ENCODE results near the gene ADCY1.

Gene ADCY1

DNA sequence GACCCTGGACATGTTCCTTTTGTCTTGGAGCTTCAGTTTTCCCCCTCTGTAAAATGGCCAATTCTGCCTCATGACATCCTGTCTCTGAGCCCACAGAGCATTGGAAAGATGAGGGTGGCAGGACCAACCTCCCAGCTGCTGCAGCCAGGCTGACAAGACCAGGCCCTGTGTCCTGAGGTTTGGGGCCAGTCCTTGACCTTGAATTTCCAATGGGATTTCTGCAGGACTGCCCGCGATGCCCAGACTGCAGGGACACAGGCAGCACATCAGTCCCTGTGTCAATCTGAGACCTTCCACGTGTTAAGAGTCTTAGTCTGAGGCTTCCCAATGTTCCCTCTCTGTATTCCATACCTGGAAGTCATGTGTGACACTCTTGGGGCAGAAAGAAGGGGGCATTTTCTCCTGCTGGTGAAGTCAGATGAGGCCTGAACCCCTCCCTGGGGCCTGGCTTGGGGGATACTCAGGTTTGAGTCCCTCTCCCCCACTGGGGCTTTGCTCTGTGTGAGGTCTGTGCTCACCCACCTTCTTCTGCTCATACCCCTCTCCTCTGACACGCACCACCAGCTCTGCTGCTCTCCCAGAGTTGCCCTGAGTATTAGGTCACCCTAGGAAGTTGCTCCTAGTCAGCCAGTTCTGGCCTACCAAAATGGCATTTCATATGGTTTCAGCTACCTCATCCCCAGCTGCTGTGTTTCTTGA is 79.2 kb downstream of the ADCY1 start:
- DNase-seq (ENCODE audit: low read depth) = no peak

DNA sequence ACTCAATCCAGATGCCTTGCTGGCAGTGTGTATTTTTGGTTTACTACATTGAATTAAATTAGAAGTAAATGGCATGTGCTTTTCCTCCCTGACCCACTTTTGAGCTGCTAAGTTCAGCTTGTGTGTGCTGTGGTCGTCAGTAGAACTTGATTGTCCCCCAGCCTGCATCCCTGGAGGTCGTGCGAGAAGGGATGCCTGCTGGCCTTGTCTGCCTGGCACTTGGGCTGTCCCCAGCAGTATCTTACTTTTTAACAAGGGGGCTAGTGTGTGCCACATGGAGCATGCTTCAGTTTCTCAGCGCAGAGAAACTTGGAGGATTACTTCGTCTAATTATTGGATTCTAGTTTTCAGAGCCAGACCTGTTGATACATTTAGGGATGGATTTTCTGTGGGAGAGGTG is 80.2 kb downstream of the ADCY1 start:
- DNase-seq (ENCODE audit: low read depth) = no peak

- DNase-seq (ENCODE audit: low read depth) = no peak
Measured at GRCh38 chr7:45655539-45655938, 81.4 kb downstream of the ADCY1 start.

DNA sequence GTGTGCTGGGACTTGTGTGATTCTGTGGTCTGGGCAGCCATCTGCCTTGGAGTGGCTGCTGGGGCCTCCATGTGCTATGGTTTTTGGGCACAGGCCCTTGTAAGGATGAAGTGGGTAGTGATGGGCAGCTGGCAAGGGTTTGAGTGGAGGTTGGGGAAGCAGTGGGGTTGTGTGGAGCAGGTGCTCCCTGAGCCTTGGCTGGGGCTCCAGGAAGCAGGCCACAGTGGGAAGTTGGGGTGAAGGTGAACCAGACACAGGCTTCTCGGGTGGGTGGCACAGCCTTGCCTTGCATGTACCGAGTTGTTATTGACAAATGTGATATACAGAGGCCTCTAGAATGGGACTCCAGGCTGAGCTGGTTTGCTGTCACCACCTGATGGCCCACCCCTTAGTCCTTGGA is 82.3 kb downstream of the ADCY1 start:
- DNase-seq (ENCODE audit: low read depth) = no peak

DNA sequence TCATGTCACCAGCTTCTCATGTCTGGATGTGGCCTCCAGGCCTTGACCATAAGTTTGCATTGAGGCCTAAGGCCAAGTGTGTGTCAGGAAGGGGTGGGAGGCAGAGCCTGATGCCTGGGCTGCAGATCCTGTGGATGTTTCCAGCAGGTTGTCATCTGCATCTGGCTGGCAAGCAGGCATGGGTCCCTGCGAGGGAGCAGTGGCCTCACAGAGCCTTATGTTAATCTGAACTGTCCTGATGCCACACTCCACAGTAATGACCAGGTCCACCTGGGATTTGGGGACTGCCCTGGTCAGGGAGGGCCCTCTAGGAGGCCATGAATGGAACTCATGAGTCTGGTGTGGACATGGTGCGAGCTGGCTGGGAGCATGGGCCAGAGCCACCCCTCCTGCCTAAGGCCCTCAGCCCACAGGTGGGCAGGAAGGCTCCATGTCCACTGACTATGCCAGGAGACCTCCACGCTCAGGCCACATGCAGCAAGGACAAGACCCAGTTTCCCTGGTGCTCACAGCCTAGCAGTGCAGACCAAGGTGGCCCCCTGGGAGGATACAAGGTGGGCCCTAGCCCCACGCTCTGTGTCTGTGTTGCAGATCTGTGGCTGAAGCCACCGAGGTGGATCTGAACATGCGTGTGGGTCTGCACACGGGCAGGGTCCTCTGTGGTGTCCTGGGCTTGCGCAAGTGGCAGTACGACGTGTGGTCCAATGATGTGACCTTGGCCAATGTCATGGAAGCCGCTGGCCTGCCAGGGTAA is 83.1 kb downstream of the ADCY1 start:
- DNase-seq (ENCODE audit: low read depth) = no peak

DNA sequence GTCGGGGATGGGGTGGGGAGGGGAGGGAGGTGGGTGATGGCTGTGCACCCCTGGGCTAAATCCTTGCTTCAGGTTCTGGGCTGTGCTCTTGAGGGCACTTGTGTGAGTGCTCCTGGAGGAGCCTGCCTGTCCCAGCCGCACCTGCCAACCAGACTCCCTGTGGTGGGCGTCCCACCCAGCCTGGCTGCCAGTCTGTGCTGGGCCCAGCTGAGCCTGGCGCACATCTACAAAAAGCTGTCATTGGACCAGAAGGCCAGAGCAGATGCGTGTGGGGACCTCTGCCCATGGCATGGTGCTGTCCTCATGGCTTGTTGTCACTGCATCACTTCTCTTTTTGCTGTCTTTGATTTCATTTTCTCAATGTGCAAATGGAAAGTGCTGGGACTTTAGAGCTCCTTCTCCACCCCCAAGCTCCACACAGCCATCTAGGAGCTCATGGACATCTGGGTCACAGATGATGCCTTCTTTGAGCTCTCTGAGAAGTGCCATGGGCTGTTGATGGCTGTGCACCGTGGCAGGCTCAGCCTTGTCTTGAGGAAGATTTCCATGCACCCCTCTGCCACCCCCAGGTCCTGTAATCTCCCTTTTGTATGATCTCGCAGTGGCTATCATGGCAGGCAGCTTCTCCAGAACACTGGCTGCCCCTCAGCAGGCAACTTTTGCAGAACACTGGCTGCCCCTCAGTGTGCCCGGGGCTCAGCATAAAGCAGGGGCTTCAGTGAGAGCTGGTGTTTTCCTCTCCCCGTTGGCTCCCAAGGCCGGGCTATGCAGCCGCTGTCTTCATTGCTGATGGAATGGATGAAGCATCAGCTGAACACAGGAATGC is 83.9 kb downstream of the ADCY1 start:
- DNase-seq (ENCODE audit: low read depth) = no peak

DNA sequence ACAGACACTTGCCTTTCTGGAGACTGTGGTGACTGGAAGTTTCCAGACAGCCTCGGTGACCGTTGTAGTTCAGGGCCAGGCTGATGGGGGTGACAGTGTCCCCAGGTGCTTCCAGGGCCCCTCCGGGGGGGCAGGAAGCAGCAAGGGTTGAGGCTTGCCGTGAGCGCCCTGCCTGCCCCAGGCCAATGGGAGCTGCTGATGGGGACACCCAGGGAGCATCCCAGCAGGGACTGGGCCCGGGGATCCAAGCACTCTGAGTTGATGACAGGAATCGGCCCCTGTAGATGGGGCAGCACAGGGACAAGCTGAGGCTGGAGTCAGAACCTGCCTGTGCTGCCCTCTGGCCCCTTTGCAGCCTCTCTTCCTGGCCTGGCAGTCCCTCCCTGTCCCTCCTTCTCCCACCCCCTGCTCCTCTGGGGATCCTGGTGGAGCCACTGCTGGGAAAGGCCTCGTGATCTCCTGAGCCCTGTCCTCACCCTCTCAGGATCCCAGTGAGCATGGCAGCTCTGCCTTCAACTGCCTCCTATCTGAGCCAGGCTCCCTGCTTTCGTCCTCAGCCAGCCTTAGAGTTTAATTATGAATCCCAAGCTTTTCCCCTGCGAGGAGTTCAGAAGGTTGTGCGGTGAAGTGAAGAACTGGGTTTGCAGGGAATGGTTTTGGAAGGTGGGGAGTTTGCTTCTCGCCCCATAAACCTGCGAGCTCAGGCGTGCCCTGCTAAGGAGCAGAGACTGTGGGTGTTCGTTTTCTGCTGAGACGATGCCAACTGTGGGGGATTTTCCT is 84.7 kb downstream of the ADCY1 start:
- DNase-seq (ENCODE audit: low read depth) = no peak

DNA sequence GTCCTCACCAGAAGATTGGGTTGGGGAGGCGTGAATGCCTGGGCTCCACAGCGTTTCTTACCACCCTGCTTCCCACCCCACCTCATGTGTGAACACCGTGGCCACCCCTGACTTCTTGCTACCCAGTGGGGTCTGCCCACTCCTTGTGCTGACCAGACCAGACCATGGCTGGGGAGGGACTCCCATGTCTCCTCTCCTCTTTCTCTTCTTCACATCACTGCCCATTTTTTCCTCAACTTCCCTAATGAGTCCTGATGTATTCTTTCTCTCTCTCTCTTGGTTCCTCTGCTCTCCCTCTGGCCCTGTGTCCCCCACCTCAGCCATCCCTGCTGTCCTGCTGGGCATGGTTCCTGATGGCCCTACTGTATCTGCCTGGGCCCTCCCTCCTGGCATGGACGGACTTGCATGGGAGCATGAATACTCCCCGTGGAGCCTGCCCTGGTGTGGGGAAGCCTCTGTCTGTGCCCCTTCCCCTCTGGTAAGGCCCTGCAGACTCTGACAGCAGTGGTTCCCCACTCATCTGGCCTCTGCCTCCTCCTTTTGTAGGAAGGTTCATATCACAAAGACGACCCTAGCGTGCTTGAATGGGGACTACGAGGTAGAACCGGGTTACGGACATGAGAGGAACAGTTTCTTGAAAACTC is 85.5 kb downstream of the ADCY1 start:
- no peak for DNase-seq (ENCODE audit: low read depth)

- DNase-seq (ENCODE audit: low read depth) = no peak
Measured at GRCh38 chr7:45660201-45660900, 86.2 kb downstream of the ADCY1 start.

- no peak for DNase-seq (ENCODE audit: low read depth)
Measured at GRCh38 chr7:45660901-45661211, 86.7 kb downstream of the ADCY1 start.

GRCh38 chr7:45661302-45661995 is 87.3 kb downstream of the ADCY1 start:
- no peak for DNase-seq (ENCODE audit: low read depth)

- no peak for DNase-seq (ENCODE audit: low read depth)
Measured at GRCh38 chr7:45662018-45662417, 87.8 kb downstream of the ADCY1 start.

DNA sequence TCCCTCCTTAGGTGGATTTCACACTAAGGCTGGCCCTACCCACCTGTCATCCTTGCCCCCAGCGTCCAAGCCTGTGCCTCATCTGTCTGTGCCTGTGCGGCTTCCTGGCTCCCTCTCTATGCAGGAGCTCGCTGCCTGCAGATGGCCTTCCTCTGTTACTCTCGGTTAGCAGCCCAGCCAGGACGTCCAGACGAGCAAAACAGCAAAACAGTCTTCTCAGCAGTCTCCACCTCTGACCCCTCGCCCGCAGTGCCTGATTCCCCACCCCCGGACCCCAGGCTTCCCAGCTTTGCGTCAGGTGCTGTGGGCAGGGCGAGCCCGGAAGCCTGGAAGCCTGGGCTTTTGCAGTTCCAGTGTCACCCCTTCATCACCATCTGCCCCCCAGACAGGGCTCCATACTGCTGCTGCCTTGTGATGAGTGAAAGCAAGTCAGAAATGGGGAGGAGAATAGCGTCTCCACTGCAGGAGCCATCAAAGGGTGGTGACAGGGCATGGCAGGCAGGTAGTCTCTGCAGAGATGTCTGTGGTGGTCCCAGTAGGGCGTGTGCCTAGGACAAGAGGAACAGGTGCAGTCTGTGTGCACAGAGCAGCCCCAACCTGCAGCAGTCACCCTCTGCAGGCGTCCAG is 88.5 kb downstream of the ADCY1 start:
- no peak for DNase-seq (ENCODE audit: low read depth)

- no peak for DNase-seq (ENCODE audit: low read depth)
Measured at GRCh38 chr7:45663167-45663921, 89.2 kb downstream of the ADCY1 start.

DNA sequence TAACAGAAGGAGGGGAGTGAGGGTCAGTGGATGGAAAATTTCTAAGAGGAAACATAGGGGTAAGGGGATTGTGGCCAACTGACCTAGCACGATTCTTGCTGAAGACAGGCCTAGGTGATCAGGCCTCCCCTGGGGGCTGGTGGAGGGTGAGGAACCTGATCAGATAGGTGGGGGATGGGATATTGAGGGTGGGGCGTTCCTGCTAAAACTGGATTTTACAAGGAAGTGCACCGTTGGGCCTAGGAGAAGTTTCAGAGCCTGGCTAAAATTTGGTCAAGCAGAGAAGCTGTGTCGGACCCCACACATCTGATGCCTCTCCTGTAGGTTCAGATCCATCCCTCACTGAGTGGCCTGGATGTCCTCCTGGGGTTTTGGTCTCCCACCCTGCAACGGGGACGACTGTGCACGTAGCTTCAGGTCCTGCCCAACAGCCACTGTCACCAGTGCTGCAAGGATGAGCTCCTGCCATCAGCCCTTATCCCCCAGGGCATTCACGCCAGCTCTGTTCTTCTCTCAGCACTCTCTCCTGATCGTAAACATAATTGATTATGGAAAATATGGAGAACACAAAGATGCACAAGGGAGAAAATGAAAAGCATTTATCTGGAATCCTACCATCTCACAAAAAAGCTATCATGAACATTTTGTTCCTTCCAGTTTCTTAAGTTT is 89.9 kb downstream of the ADCY1 start:
- DNase-seq (ENCODE audit: low read depth) = no peak

DNA sequence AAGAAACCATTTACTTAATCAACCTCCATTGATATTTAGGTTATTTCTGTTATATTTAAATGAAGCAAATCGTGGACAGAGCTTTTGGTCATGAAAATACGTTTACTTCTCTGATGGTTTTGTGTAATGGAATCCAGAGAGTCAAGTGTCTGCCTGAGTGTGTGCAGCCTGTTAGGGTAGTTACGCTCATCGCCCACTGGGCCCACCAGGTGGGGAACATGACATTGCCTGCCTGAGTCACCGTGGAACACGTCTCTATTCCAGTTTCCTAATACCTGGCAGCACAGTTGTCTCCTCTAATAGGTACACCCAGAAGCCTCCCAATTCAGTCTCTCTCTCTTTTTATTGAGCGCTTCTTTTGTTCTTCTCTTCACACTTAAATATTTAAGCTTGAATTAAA is 91.0 kb downstream of the ADCY1 start:
- no peak for DNase-seq (ENCODE audit: low read depth)

- no peak for DNase-seq (ENCODE audit: low read depth)
Measured at GRCh38 chr7:45670227-45670626, 96.1 kb downstream of the ADCY1 start.

- DNase-seq (ENCODE audit: low read depth) = no peak
Measured at GRCh38 chr7:45670717-45671116, 96.5 kb downstream of the ADCY1 start.

Measured in stimulated activated CD4-positive, alpha-beta T cell treated with anti-CD3 and anti-CD28 coated beads, Interleukin-2, amount 100 ng/mL, for 4 hours (primary cell).